ENCODE measurements around the gene DENND1A. TPM values are rescaled to one million over a fixed set of nuclear protein-coding genes. Genes with fewer than 3 reads are reported as not detected.

DENND1A gene
- total RNA-seq, 1 donor from 2014 or later, result 48.1 TPM

- H3K79me2 ChIP-seq (ENCODE audit: low read depth), result no peaks in the 10 kb centered on the region
- TF ChIP-seq EZH2phosphoT487 (IDR thresholded peaks at IDR 0.05) (no peak), CTCF (IDR thresholded peaks at IDR 0.05) (no peak), EZH2 (IDR thresholded peaks at IDR 0.05) (no peak)
- peaks cover 31% of the 10 kb centered on the region for H3K4me1 Mint-ChIP-seq
- H3K36me3 Mint-ChIP-seq, result no peaks in the 10 kb centered on the region
- H3K4me3 Mint-ChIP-seq, result no peak overlapping the region
- H2AFZ ChIP-seq (replicated peaks), result no peak overlapping the region
- H3K27ac ChIP-seq, result no peak overlapping the region
- peaks cover 4% of the 10 kb centered on the region for H3K4me1 ChIP-seq
- H3K9me3 ChIP-seq (ENCODE audit: low read depth), result no peaks in the 10 kb centered on the region
- no peak overlapping the region for H3K9ac ChIP-seq
- no peak overlapping the region for H3K4me3 ChIP-seq
- no peak overlapping the region for H3K27ac Mint-ChIP-seq
- DNase-seq (ENCODE audit: low spot score), result peak; percentile 34
- H4K20me1 ChIP-seq (ENCODE audit: low read depth), result no peaks in the 10 kb centered on the region
- H3K36me3 ChIP-seq, result no peaks in the 10 kb centered on the region
- H3K27me3 Mint-ChIP-seq (ENCODE audit: insufficient read depth, low read depth), result peaks cover 8% of the 10 kb centered on the region
- H3K9me3 Mint-ChIP-seq, result peaks cover 5% of the 10 kb centered on the region
- no peaks in the 10 kb centered on the region for H3K27me3 ChIP-seq
- no peak overlapping the region for H3K4me2 ChIP-seq
- no peaks in the 10 kb centered on the region for H3F3A ChIP-seq (ENCODE audit: low read depth)
Observed at GRCh38 chr9:123395276-123395688, 534.6 kb downstream of the DENND1A start.

GRCh38 chr9:123394291-123395235 is 535.4 kb downstream of the DENND1A start:
- no peaks in the 10 kb centered on the region for H3K79me2 ChIP-seq (ENCODE audit: low read depth)
- H3K4me3 Mint-ChIP-seq, result no peak overlapping the region
- H3K9me3 Mint-ChIP-seq, result peaks cover 5% of the 10 kb centered on the region
- H4K20me1 ChIP-seq (ENCODE audit: low read depth), result no peaks in the 10 kb centered on the region
- DNase-seq (ENCODE audit: low spot score), result no peak
- no peaks in the 10 kb centered on the region for H3F3A ChIP-seq (ENCODE audit: low read depth)
- no peak overlapping the region for H3K27ac ChIP-seq
- peaks cover 7% of the 10 kb centered on the region for H3K4me1 ChIP-seq
- no peaks in the 10 kb centered on the region for H3K9me3 ChIP-seq (ENCODE audit: low read depth)
- no peak overlapping the region for H3K9ac ChIP-seq
- H2AFZ ChIP-seq (replicated peaks), result no peak overlapping the region
- H3K36me3 ChIP-seq, result no peaks in the 10 kb centered on the region
- H3K27ac Mint-ChIP-seq, result no peak overlapping the region
- H3K4me1 Mint-ChIP-seq, result peaks cover 38% of the 10 kb centered on the region
- no peak overlapping the region for H3K4me2 ChIP-seq
- no peak overlapping the region for H3K4me3 ChIP-seq
- H3K27me3 ChIP-seq, result no peaks in the 10 kb centered on the region
- TF ChIP-seq EZH2phosphoT487 (IDR thresholded peaks at IDR 0.05) (no peak), EZH2 (IDR thresholded peaks at IDR 0.05) (no peak), CTCF (IDR thresholded peaks at IDR 0.05) (no peak)
- no peaks in the 10 kb centered on the region for H3K36me3 Mint-ChIP-seq
- H3K27me3 Mint-ChIP-seq (ENCODE audit: insufficient read depth, low read depth), result peaks cover 9% of the 10 kb centered on the region

GRCh38 chr9:123392802-123393201 is 537.1 kb downstream of the DENND1A start:
- no peak overlapping the region for H3K4me2 ChIP-seq
- peaks cover 55% of the 10 kb centered on the region for H3K4me1 Mint-ChIP-seq

More at GRCh38 chr9:123392802-123393201, 537.1 kb downstream of the DENND1A start:
- no peak for DNase-seq (ENCODE audit: low spot score)
- H3K9ac ChIP-seq, result no peak overlapping the region
- H3K27ac ChIP-seq, result no peak overlapping the region
- TF ChIP-seq CTCF (IDR thresholded peaks at IDR 0.05) (no peak), EZH2 (IDR thresholded peaks at IDR 0.05) (no peak), EZH2phosphoT487 (IDR thresholded peaks at IDR 0.05) (no peak)
- H3K79me2 ChIP-seq (ENCODE audit: low read depth), result no peaks in the 10 kb centered on the region
- no peaks in the 10 kb centered on the region for H4K20me1 ChIP-seq (ENCODE audit: low read depth)
- no peak overlapping the region for H2AFZ ChIP-seq (replicated peaks)
- no peak overlapping the region for H3K4me3 ChIP-seq
- H3F3A ChIP-seq (ENCODE audit: low read depth), result peaks cover under 1% of the 10 kb centered on the region
- H3K4me1 ChIP-seq, result peaks cover 10% of the 10 kb centered on the region
- Mint-ChIP-seq H3K27ac (no peak overlapping the region), H3K4me3 (no peak overlapping the region), H3K27me3 (ENCODE audit: insufficient read depth, low read depth) (peaks cover 9% of the 10 kb centered on the region), H3K9me3 (peaks cover 5% of the 10 kb centered on the region), H3K36me3 (no peaks in the 10 kb centered on the region)
- no peaks in the 10 kb centered on the region for H3K27me3 ChIP-seq
- no peaks in the 10 kb centered on the region for H3K9me3 ChIP-seq (ENCODE audit: low read depth)
- H3K36me3 ChIP-seq, result no peaks in the 10 kb centered on the region
